Tibial artery (tissue), 4 donors: ENCODE measurements around the gene LYPLA2.
A peak's percentile ranks its signal among the peaks of the same experiment; 100 is the strongest.
"Not testable (repeated sequence)": the region's sequence is repeated elsewhere in the genome, so short reads cannot be mapped to it uniquely, and the experiment has no call there.

Source experiments
- DNase-seq, 2 donors: peaks; one replicate each; pipeline ENCODE4 v3.0.0-alpha.2; 2019
- H3K27ac ChIP-seq, 2 donors: fragments of 200-600 bp; sonication (generic) in 1 of 2; 1 replicate in 1 of 2; 2 replicates in 1 of 2; pipeline ENCODE4 v1.5.1; 2018 to 2019; ENCODE audit warnings: mild to moderate bottlenecking in 1 of 2
- H3K27me3 ChIP-seq, 2 donors: fragments of 200-600 bp; sonication (generic) in 1 of 2; one replicate each; pipeline versions ENCODE4 v1.5.1 to v1.6.0; 2016 to 2019
- H3K36me3 ChIP-seq, 3 donors: fragments of 200-600 bp; sonication (generic) in 2 of 3; one replicate each; pipeline ENCODE4 v1.5.1; 2016 to 2019; ENCODE audit warnings: mild to moderate bottlenecking in 2 of 3
- H3K4me1 ChIP-seq, 4 donors: fragments of 200-600 bp; sonication (generic) in 2 of 4; 1 replicate in 3 of 4; 2 replicates in 1 of 4; pipeline ENCODE4 v1.5.1; 2016 to 2019
- H3K4me3 ChIP-seq, 2 donors: fragments of 200-600 bp; sonication (generic) in 1 of 2; 1 replicate in 1 of 2; 2 replicates in 1 of 2; pipeline ENCODE4 v1.5.1; 2018 to 2019; ENCODE audit warnings: mild to moderate bottlenecking in 2 of 2
- H3K9me3 ChIP-seq, 3 donors: fragments of 200-600 bp; sonication (generic) in 1 of 3; one replicate each; pipeline ENCODE4 v1.5.1; 2016 to 2019
- CTCF ChIP-seq, 2 experiments: fragments of 200-600 bp in 1 of 2; fragments of 450-650 bp in 1 of 2; IDR thresholded peaks; one replicate each; pipeline ENCODE4 v1.5.1; 2017 to 2019; ENCODE audit warnings: antibody characterized with exemption in 2 of 2, mild to moderate bottlenecking in 1 of 2, moderate library complexity in 1 of 2
- intact Hi-C: fragments of 100-400 bp; cut with DNase I; formaldehyde crosslinking; loops from one replicate; pipeline ENCODE4 v1.15.0; 2023; ENCODE audit warnings: low total_unique reads

LYPLA2 gene

DNA sequence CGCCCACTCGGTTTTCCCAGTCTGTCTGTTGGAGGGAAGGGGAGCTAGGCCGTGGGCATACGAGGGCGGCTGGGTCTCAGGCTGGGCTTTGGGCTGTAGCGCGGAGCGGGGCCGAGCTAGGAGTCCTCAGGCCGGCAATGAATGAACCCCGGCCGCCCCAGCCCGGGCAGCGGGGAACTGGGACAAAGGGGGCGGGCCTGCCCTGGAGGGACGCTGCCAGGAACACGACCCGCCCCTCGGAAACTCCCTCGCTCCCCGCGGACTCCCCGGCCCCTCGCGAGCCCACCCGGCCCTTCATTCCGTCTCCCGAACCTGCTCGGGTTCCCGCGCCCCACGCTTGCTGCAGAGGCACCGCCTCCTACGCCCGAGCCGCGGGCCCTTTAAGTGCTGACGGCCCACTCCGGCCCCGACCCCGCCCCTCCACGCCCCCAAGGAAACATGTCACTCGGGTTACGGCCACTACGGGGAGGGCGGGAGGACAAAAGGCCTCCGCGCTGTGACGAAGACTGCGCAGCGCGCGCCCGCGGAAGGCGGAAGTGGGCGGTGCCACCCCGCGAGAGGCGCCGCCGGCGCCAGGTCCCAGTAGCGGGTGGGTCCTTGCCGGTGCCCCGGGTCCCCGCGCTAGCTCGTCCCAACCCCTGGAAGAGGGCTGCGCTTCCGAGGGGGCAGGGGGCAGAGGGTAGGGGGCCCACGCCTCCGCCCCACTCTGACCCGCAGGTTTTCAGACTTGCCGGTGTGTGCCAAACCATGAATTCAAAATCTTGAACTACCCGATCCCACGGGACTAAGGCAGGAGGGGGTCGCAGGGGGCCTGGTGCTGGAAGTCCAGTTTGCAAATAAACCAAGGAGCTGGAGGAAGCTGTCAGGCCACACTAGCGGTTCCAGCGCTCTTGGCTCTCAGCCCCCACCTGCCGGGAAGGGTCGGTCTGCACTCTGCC is 9.7 kb downstream of the LYPLA2 start, which contains the start of gene GALE:
Gene GALE, minus strand, starts transcription at position 355 of the 938 bp plus-strand sequence. CDS start 1,747 bp downstream, outside the sequence.
- peak; percentile 97 to 98 for DNase-seq
- no peaks in the 10 kb centered on the region for H3K27me3 ChIP-seq

GRCh38 chr1:23801338-23801748 is 10.4 kb downstream of the LYPLA2 start:
- DNase-seq: no peak
- H3K4me3 ChIP-seq: peak overlapping the region; percentile 76 to 78
- H3K9me3 ChIP-seq: no peaks in the 10 kb centered on the region
- no peaks in the 10 kb centered on the region for H3K27me3 ChIP-seq
- peak overlapping the region; percentile 76 to 90 for H3K27ac ChIP-seq
- intact Hi-C loops: no loop called here
- peaks cover 0 to 61% (median 3%) of the 10 kb centered on the region in 3 donors for H3K36me3 ChIP-seq
- TF ChIP-seq CTCF (IDR thresholded peaks at IDR 0.05): no peak
- H3K4me1 ChIP-seq: peaks cover 0 to 33% (median 18%) of the 10 kb centered on the region in 4 donors

More for the DNA sequence above, 9.7 kb downstream of the LYPLA2 start, which contains the start of gene GALE:
- Histone ChIP-seq H3K9me3 (no peaks in the 10 kb centered on the region), H3K36me3 (peaks cover 0 to 61% (median 6%) of the 10 kb centered on the region in 3 donors), H3K4me3 (peak within 1 kb of the TSS; percentile 76 to 78), H3K4me1 (peaks cover 0 to 33% (median 18%) of the 10 kb centered on the region in 4 donors), H3K27ac (peak within 1 kb of the TSS; percentile 76 to 90)
- no peak for TF ChIP-seq CTCF (IDR thresholded peaks at IDR 0.05)
- intact Hi-C loops: no loop called here

- Histone ChIP-seq H3K9me3 (no peaks in the 10 kb centered on the region), H3K4me3 (no peak overlapping the region), H3K4me1 (peaks cover 0 to 33% (median 18%) of the 10 kb centered on the region in 4 donors), H3K27me3 (no peaks in the 10 kb centered on the region), H3K36me3 (peaks cover 0 to 61% (median 9%) of the 10 kb centered on the region in 3 donors), H3K27ac (peak overlapping the region in 1 of 2 donors; percentile 90)
- intact Hi-C loops: no loop called here
- TF ChIP-seq CTCF (IDR thresholded peaks at IDR 0.05): no peak
- no peak for DNase-seq
Observed at GRCh38 chr1:23801876-23802275, 10.9 kb downstream of the LYPLA2 start.

GRCh38 chr1:23802809-23803342 is 11.9 kb downstream of the LYPLA2 start:
- H3K27ac ChIP-seq, H3K27me3 ChIP-seq, H3K4me3 ChIP-seq, intact Hi-C loops, DNase-seq, H3K9me3 ChIP-seq: not testable (repeated sequence)
- Histone ChIP-seq H3K36me3 (peaks cover 4 to 62% (median 19%) of the 10 kb centered on the region in 3 donors), H3K4me1 (peaks cover 0 to 33% (median 18%) of the 10 kb centered on the region in 4 donors)

- intact Hi-C loops: no loop called here
- H3K9me3 ChIP-seq: no peaks in the 10 kb centered on the region
Observed at GRCh38 chr1:23803674-23804073, 12.7 kb downstream of the LYPLA2 start.

More at GRCh38 chr1:23803674-23804073, 12.7 kb downstream of the LYPLA2 start:
- no peak for DNase-seq
- no peak for TF ChIP-seq CTCF (IDR thresholded peaks at IDR 0.05)
- H3K4me3 ChIP-seq: no peak overlapping the region
- no peaks in the 10 kb centered on the region for H3K27me3 ChIP-seq
- no peak overlapping the region for H3K27ac ChIP-seq
- H3K36me3 ChIP-seq: peaks cover 11 to 62% (median 24%) of the 10 kb centered on the region in 3 donors
- H3K4me1 ChIP-seq: peaks cover 0 to 27% (median 18%) of the 10 kb centered on the region in 4 donors
